Epithelial cell of proximal tubule (primary cell): Measurements from ENCODE around the gene GPR158. TPM values are rescaled to one million over a fixed set of nuclear protein-coding genes. Genes with fewer than 3 reads are reported as not detected.

Experiments
- DNase-seq: peaks from one replicate; pipeline ENCODE4 v3.0.0-alpha.2; 2011; ENCODE audit warnings: low read depth
- H3K4me3 ChIP-seq: 2 replicates; pipeline ENCODE4 v1.5.1; 2011; ENCODE audit warnings: low read depth, mild to moderate bottlenecking, low read length
- total RNA-seq: library from RNA; depleted of rRNA; stranded (reverse); fragments of >200 nt; gene quantifications from 2 replicates; pipeline ENCODE4 v1.2.3, GENCODE V29; 2015
- TF ChIP-seq, protein P1 (sequence below): conservative IDR thresholded peaks from 2 replicates; pipeline ENCODE4 v1.5.1; 2012; ENCODE audit warnings: low read depth, mild to moderate bottlenecking, low read length

The GPR158 gene
- total RNA-seq, 1 donor from 2014 or later, result not detected

DNA sequence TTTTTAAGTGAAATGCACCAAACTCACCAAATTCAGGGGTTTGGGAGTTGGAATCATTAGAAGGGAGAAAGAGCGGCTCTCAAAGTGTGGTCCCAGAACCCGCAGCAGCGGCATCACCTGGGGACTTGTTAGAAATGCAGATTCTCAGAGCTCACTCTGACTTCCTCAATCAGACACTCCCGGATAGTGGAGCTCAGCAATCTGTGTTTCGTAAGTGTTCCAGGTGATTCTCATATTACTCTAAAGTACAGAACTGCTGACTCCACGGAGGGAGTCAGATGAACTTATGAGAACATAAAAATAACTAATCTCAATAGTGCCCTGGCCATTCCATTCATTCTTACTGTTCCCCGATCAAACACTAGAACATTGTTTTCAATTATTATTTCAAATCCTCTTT, 400.5 kb downstream of the GPR158 start:
- H3K4me3 ChIP-seq, result no peak overlapping the region
- no peak for DNase-seq
- TF ChIP-seq, protein P1, sequence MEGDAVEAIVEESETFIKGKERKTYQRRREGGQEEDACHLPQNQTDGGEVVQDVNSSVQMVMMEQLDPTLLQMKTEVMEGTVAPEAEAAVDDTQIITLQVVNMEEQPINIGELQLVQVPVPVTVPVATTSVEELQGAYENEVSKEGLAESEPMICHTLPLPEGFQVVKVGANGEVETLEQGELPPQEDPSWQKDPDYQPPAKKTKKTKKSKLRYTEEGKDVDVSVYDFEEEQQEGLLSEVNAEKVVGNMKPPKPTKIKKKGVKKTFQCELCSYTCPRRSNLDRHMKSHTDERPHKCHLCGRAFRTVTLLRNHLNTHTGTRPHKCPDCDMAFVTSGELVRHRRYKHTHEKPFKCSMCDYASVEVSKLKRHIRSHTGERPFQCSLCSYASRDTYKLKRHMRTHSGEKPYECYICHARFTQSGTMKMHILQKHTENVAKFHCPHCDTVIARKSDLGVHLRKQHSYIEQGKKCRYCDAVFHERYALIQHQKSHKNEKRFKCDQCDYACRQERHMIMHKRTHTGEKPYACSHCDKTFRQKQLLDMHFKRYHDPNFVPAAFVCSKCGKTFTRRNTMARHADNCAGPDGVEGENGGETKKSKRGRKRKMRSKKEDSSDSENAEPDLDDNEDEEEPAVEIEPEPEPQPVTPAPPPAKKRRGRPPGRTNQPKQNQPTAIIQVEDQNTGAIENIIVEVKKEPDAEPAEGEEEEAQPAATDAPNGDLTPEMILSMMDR, result no peak

DNA sequence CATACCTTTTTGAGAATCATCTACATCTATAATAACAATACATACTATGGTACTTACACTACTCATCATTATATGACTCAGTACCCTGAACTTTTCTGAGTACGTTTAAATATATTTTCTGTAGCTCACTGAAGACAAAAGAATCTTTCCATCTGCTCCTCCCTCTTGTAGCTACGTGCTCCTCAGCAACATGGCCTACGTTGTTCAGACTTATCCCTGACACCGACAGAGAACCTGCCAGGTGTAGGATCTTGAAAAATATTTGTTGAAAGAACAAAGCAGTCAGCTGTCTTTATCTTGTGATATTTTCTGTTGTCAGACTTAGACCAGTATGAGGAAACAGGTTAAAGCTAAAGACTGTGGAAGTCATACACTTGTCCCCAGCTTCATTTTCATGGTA, 403.3 kb downstream of the GPR158 start:
- DNase-seq, result no peak
- TF ChIP-seq, protein P1, result no peak
- no peak overlapping the region for H3K4me3 ChIP-seq

DNA sequence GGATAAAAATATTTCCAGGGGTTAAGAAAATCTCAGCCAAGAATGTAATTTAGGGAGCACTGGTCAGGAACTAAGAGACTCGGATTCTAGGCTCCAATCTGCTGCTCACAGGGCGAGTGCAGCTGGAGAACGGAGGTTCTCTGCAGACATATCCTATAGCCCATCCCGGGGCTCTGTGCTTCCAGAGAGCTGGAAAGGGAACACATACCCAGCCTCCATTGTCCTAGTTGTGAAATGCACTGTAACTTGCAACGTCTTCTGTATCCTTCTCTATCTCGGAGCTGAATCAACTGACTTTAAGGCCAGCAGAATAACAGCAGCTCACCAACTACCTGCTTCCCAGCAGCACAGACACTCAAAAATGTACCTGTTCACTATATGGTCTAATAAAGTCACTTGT, 408.2 kb downstream of the GPR158 start:
- DNase-seq, result no peak
- TF ChIP-seq, protein P1, result no peak
- no peak overlapping the region for H3K4me3 ChIP-seq

GRCh38 chr10:25600651-25601050, 425.9 kb downstream of the GPR158 start:
- DNase-seq, result no peak
- TF ChIP-seq, protein P1, result no peak
- H3K4me3 ChIP-seq, result no peak overlapping the region

DNA sequence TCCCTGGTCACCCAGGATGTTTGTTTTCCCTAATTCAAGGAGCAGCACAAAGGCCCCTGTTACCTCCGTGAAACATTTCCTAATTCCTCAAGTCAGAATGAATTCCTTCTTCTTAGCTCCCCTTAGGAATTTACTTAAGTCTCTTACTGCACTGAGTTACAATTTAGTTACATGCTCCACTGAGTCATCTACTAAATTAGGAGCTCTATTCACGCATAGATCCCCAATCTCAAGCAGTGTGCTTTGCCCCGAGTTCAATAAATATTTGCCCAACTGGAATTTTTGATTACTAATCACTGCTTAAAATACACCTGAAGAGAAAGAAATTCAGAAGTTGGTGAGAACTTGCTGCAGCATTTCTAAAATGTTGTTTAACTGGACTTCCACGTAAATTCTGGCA, 429.8 kb downstream of the GPR158 start:
- TF ChIP-seq, protein P1, result no peak
- no peak overlapping the region for H3K4me3 ChIP-seq
- peak; percentile 39 for DNase-seq

GRCh38 chr10:25614652-25615051, 439.9 kb downstream of the GPR158 start:
- no peak for DNase-seq
- H3K4me3 ChIP-seq, result no peak overlapping the region
- TF ChIP-seq, protein P1, result no peak

- TF ChIP-seq, protein P1, result no peak
- H3K4me3 ChIP-seq, result no peak overlapping the region
- no peak for DNase-seq
Measured at GRCh38 chr10:25615926-25616325, 441.1 kb downstream of the GPR158 start.
